ENCODE measurements around the gene FOXP4. TPM values are rescaled to one million over a fixed set of nuclear protein-coding genes. Genes with fewer than 3 reads are reported as not detected.

FOXP4 gene
- total and polyA plus RNA-seq, 5 donors from 2014 or later = 0.26 to 9.9 (median 0.38) TPM

DNA sequence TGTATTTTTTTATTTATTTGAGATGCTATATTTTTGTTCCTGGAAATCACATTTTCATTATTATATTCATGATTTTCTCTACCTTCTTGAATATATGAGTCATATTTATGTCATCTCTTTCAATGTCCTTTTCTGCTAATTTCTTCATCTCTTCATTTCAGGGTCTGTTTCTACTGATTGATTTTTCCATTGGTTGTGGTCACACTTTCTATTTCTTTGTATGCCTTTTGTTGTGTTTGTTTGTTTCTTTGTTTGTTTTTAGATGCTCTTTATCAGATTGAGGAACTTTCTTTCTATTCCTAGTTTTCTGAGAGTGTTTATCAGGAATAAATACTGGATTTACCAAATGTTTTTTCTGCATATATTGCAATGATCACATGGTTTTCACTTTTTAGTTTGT is 75.2 kb downstream of the FOXP4 start:
- H3K4me3 ChIP-seq (ENCODE audit: low read depth, low read length) = no peak overlapping the region
- H3K27ac ChIP-seq (ENCODE audit: insufficient read depth, low read length, poor library complexity, severe bottlenecking) = no peak overlapping the region
- Mint-ChIP-seq H3K36me3 (no peaks in the 10 kb centered on the region), H3K9me3 (peaks cover 0 to 13% (median 3%) of the 10 kb centered on the region in 7 donors), H3K27ac (no peak overlapping the region), H3K4me1 (peaks cover 0 to 12% (median 2%) of the 10 kb centered on the region in 4 donors), H3K27me3 (peaks cover 27% of the 10 kb centered on the region), H3K4me3 (no peak overlapping the region)
- DNase-seq (no peak), ATAC-seq (ENCODE audit: low read depth in 2 of 2) (no peak)
- H3K27me3 ChIP-seq (ENCODE audit: control insufficient read depth, insufficient read depth, low read length) = peaks cover 5% of the 10 kb centered on the region
- no peaks in the 10 kb centered on the region for H3K4me1 ChIP-seq (ENCODE audit: control insufficient read depth, insufficient read depth, low read length, poor library complexity, severe bottlenecking)
- no peaks in the 10 kb centered on the region for H3K36me3 ChIP-seq (ENCODE audit: control insufficient read depth, insufficient read depth, low read length)
- peaks cover 0 to 3% of the 10 kb centered on the region in 2 experiments for H3K9me3 ChIP-seq (ENCODE audit: control insufficient read depth in 2 of 2, low read length in 2 of 2)

DNA sequence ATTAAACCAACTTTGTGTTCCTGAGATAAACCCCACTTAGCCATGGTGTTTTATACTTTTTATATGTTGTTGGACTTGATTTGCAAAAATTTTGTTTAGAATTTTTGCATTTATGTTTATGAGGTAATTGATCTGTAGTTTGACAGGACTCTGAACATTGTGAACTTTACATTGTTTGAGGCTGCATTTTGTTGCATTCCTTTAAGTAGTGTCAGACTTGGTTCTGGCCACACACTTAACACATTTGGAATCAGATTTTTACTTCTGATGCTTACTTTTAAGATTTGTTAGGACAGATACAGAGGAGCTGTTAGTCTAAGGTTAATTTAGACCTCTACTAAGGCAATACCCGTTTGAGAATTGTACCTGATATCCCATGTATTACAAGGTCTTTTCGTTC is 75.6 kb downstream of the FOXP4 start:
- no peak overlapping the region for H3K4me3 Mint-ChIP-seq
- Histone ChIP-seq H3K27ac (ENCODE audit: insufficient read depth, low read length, poor library complexity, severe bottlenecking) (no peak overlapping the region), H3K36me3 (ENCODE audit: control insufficient read depth, insufficient read depth, low read length) (no peaks in the 10 kb centered on the region), H3K4me3 (ENCODE audit: low read depth, low read length) (no peak overlapping the region), H3K27me3 (ENCODE audit: control insufficient read depth, insufficient read depth, low read length) (peaks cover 5% of the 10 kb centered on the region), H3K4me1 (ENCODE audit: control insufficient read depth, insufficient read depth, low read length, poor library complexity, severe bottlenecking) (no peaks in the 10 kb centered on the region), H3K9me3 (ENCODE audit: control insufficient read depth in 2 of 2, low read length in 2 of 2) (peaks cover 0 to 3% of the 10 kb centered on the region in 2 experiments)
- ATAC-seq (ENCODE audit: low read depth in 2 of 2) = no peak
- peaks cover 27% of the 10 kb centered on the region for H3K27me3 Mint-ChIP-seq
- H3K27ac Mint-ChIP-seq = no peak overlapping the region
- peaks cover 0 to 13% (median 3%) of the 10 kb centered on the region in 7 donors for H3K9me3 Mint-ChIP-seq
- no peaks in the 10 kb centered on the region for H3K36me3 Mint-ChIP-seq
- no peak for DNase-seq
- peaks cover 0 to 12% (median 2%) of the 10 kb centered on the region in 4 donors for H3K4me1 Mint-ChIP-seq

DNA sequence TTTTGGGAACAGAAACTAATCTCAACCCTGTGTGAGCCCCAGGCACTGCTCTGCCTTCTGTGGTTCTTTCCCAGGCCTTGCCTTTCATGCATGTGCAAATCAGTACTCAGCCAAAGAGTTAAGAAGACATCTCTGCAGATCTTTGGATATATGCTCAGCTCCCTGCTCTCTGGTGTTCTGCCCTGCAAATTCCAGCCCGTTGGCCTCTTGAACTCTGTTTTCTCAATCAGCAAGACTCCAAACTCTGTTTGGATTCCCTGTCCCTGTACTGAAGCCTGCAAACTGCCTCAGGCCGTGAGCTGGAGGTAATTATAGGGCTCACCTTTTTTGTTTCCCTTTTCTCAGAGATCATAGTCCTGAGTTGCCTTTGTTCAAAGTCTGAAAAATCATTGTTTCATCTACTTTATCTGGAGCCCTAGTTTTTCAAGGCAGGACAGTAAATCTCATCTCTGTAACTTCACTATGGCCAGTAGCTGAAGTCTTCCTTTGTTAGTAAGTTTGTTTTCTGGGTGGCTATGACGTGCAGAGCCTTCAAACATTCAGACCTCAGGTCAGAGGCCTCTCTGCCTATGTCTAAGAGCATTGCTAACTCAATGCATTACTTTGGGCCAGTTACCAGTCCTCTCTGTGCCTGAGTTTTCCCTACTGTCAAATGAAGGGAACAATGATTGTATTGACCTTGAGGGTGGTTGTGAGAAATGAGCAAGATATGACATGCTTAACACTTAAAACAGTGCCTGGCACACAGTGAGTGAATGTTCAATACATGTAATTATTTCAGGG is 76.2 kb downstream of the FOXP4 start:
- no peaks in the 10 kb centered on the region for H3K4me1 ChIP-seq (ENCODE audit: control insufficient read depth, insufficient read depth, low read length, poor library complexity, severe bottlenecking)
- H3K4me3 Mint-ChIP-seq = no peak overlapping the region
- H3K36me3 Mint-ChIP-seq = no peaks in the 10 kb centered on the region
- ATAC-seq (ENCODE audit: low read depth in 2 of 2) = no peak
- H3K9me3 Mint-ChIP-seq = peaks cover 0 to 13% (median 3%) of the 10 kb centered on the region in 7 donors
- H3K27me3 ChIP-seq (ENCODE audit: control insufficient read depth, insufficient read depth, low read length) = peaks cover 5% of the 10 kb centered on the region
- peaks cover 0 to 3% of the 10 kb centered on the region in 2 experiments for H3K9me3 ChIP-seq (ENCODE audit: control insufficient read depth in 2 of 2, low read length in 2 of 2)
- no peak for DNase-seq
- H3K36me3 ChIP-seq (ENCODE audit: control insufficient read depth, insufficient read depth, low read length) = no peaks in the 10 kb centered on the region
- no peak overlapping the region for H3K27ac Mint-ChIP-seq
- H3K4me3 ChIP-seq (ENCODE audit: low read depth, low read length) = no peak overlapping the region
- H3K27me3 Mint-ChIP-seq = peaks cover 27% of the 10 kb centered on the region
- H3K4me1 Mint-ChIP-seq = peaks cover 0 to 14% (median 2%) of the 10 kb centered on the region in 4 donors
- H3K27ac ChIP-seq (ENCODE audit: insufficient read depth, low read length, poor library complexity, severe bottlenecking) = no peak overlapping the region

DNA sequence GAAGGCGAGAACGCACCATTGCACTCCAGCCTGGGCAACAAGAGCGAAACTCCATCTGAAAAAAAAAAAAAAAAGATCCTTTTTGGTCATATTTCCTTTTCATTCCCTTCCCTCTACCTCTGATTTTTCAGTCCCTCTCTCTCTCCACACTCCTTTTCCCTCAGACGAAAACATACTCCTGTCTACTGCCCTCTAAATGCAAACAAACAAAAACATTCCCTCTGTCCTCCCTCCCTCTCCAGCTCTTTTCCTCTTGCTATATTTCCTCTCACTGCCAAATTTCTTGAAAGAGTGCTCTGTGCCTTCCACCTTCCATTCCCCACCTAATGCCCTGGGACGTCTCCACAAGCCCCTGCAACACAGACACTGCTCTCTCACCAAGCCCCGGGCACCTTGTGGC is 77.1 kb downstream of the FOXP4 start:
- H3K27me3 Mint-ChIP-seq = peaks cover 27% of the 10 kb centered on the region
- ATAC-seq (ENCODE audit: low read depth in 2 of 2) = no peak
- Histone ChIP-seq H3K27ac (ENCODE audit: insufficient read depth, low read length, poor library complexity, severe bottlenecking) (no peak overlapping the region), H3K4me3 (ENCODE audit: low read depth, low read length) (no peak overlapping the region), H3K27me3 (ENCODE audit: control insufficient read depth, insufficient read depth, low read length) (peaks cover 5% of the 10 kb centered on the region), H3K4me1 (ENCODE audit: control insufficient read depth, insufficient read depth, low read length, poor library complexity, severe bottlenecking) (no peaks in the 10 kb centered on the region), H3K36me3 (ENCODE audit: control insufficient read depth, insufficient read depth, low read length) (no peaks in the 10 kb centered on the region), H3K9me3 (ENCODE audit: control insufficient read depth in 2 of 2, low read length in 2 of 2) (peaks cover 0 to 3% of the 10 kb centered on the region in 2 experiments)
- no peak overlapping the region for H3K27ac Mint-ChIP-seq
- H3K4me1 Mint-ChIP-seq = peaks cover 0 to 14% (median 2%) of the 10 kb centered on the region in 4 donors
- H3K9me3 Mint-ChIP-seq = peaks cover 0 to 13% (median 3%) of the 10 kb centered on the region in 7 donors
- no peak overlapping the region for H3K4me3 Mint-ChIP-seq
- H3K36me3 Mint-ChIP-seq = no peaks in the 10 kb centered on the region
- no peak for DNase-seq

DNA sequence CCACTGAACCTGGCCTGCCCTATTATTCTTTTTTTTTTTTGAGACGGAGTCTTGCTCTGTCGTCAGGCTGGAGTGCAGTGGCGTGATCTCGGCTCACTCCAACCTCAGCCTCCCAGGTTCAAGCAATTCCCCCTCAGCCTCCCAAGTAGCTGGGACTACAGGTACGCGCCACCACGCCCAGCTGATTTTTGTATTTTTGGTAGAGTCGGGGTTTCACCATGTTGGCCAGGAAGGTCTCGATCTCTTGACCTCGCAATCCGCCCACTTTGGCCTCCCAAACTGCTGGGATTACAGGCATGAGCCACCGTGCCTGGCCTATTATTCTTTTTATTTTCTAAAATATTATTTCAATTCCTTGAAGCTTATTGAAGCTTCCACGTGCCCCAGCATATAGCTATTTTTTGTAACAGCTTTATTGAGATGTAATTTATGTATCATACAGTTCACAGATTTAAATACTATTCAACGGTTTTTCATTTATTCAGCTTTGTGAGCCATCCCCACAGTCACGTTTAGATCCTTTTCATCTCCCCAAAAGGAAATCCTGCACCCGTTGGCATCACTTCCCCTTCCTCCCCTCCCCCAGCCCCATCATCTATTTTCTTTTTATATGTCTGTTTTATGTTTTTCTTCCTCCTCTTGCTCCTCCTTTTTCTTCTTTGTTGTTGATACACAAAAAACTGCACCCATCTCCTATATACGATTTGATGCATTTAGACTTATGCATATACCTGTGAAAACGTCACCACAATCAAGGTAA is 78.6 kb downstream of the FOXP4 start:
- Histone ChIP-seq H3K27me3 (ENCODE audit: control insufficient read depth, insufficient read depth, low read length) (peaks cover 5% of the 10 kb centered on the region), H3K9me3 (ENCODE audit: control insufficient read depth in 2 of 2, low read length in 2 of 2) (peaks cover 0 to 3% of the 10 kb centered on the region in 2 experiments), H3K27ac (ENCODE audit: insufficient read depth, low read length, poor library complexity, severe bottlenecking) (no peak overlapping the region), H3K4me1 (ENCODE audit: control insufficient read depth, insufficient read depth, low read length, poor library complexity, severe bottlenecking) (no peaks in the 10 kb centered on the region), H3K36me3 (ENCODE audit: control insufficient read depth, insufficient read depth, low read length) (no peaks in the 10 kb centered on the region), H3K4me3 (ENCODE audit: low read depth, low read length) (no peak overlapping the region)
- Mint-ChIP-seq H3K27me3 (peaks cover 21% of the 10 kb centered on the region), H3K27ac (no peak overlapping the region), H3K9me3 (peaks cover 0 to 13% (median 3%) of the 10 kb centered on the region in 7 donors), H3K36me3 (no peaks in the 10 kb centered on the region), H3K4me3 (no peak overlapping the region), H3K4me1 (peaks cover 0 to 14% (median 2%) of the 10 kb centered on the region in 4 donors)
- ATAC-seq (ENCODE audit: low read depth in 2 of 2) = no peak
- DNase-seq = no peak

DNA sequence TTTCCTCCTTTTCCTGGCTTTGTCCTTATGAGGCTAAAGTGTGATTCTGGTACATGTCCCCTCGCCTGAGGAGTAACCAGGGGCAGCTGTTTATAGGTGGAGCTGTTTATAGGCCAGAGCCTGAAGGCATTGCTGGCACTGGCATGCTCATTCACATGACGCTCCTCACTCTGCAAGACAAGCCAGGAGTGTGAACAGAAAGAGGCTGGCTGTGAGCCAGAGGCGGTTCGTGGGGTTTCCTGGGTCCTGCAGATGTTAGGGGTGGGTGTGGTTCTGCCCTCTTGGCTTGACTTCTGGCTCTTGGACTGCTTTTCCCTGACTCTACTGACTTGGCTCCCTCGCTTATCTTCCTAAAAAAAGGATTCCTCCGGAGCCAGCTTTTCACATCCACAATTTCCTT is 79.3 kb downstream of the FOXP4 start:
- no peak for DNase-seq
- H3K36me3 ChIP-seq (ENCODE audit: control insufficient read depth, insufficient read depth, low read length) = no peaks in the 10 kb centered on the region
- H3K36me3 Mint-ChIP-seq = no peaks in the 10 kb centered on the region
- no peak overlapping the region for H3K4me3 Mint-ChIP-seq
- H3K9me3 ChIP-seq (ENCODE audit: control insufficient read depth in 2 of 2, low read length in 2 of 2) = peaks cover 0 to 3% of the 10 kb centered on the region in 2 experiments
- peaks cover 23% of the 10 kb centered on the region for H3K27me3 Mint-ChIP-seq
- no peak overlapping the region for H3K4me3 ChIP-seq (ENCODE audit: low read depth, low read length)
- no peak overlapping the region for H3K27ac ChIP-seq (ENCODE audit: insufficient read depth, low read length, poor library complexity, severe bottlenecking)
- no peak overlapping the region for H3K27ac Mint-ChIP-seq
- H3K4me1 ChIP-seq (ENCODE audit: control insufficient read depth, insufficient read depth, low read length, poor library complexity, severe bottlenecking) = no peaks in the 10 kb centered on the region
- ATAC-seq (ENCODE audit: low read depth in 2 of 2) = no peak
- H3K4me1 Mint-ChIP-seq = peaks cover 0 to 14% (median 2%) of the 10 kb centered on the region in 4 donors
- H3K27me3 ChIP-seq (ENCODE audit: control insufficient read depth, insufficient read depth, low read length) = peaks cover 5% of the 10 kb centered on the region
- peaks cover 0 to 13% (median 3%) of the 10 kb centered on the region in 7 donors for H3K9me3 Mint-ChIP-seq

DNA sequence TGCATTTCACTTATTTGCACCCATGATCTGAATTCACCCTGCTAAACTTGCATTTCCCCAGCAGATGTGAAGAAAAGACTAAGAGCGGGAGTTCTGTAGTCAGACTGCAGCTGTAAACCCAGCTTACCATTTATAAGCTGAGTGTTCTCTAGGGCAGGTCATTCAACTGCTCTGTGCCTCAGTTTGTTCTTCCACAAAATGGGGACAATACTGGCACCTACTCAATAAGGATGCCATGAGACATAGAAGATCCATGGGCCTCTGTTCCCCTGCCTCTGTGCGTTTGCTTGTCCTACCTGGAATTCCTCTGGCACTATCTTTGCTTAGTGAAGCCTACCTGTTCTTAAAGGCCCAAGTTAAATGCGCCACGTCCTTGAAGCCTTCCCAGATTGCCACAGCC is 79.8 kb downstream of the FOXP4 start:
- no peak overlapping the region for H3K4me3 Mint-ChIP-seq

More for the DNA sequence above, 79.8 kb downstream of the FOXP4 start:
- no peak for ATAC-seq (ENCODE audit: low read depth in 2 of 2)
- no peak for DNase-seq
- Histone ChIP-seq H3K27ac (ENCODE audit: insufficient read depth, low read length, poor library complexity, severe bottlenecking) (no peak overlapping the region), H3K9me3 (ENCODE audit: control insufficient read depth in 2 of 2, low read length in 2 of 2) (peaks cover 0 to 3% of the 10 kb centered on the region in 2 experiments), H3K27me3 (ENCODE audit: control insufficient read depth, insufficient read depth, low read length) (peaks cover 5% of the 10 kb centered on the region), H3K4me1 (ENCODE audit: control insufficient read depth, insufficient read depth, low read length, poor library complexity, severe bottlenecking) (no peaks in the 10 kb centered on the region), H3K4me3 (ENCODE audit: low read depth, low read length) (no peak overlapping the region), H3K36me3 (ENCODE audit: control insufficient read depth, insufficient read depth, low read length) (no peaks in the 10 kb centered on the region)
- peaks cover 0 to 12% (median 3%) of the 10 kb centered on the region in 7 donors for H3K9me3 Mint-ChIP-seq
- H3K27me3 Mint-ChIP-seq = peaks cover 23% of the 10 kb centered on the region
- H3K36me3 Mint-ChIP-seq = no peaks in the 10 kb centered on the region
- H3K27ac Mint-ChIP-seq = no peak overlapping the region
- H3K4me1 Mint-ChIP-seq = peaks cover 0 to 14% (median 2%) of the 10 kb centered on the region in 4 donors

Measured in CD4-positive, CD25-positive, alpha-beta regulatory T cell (primary cell).